NCI-H2227 (cell line): ENCODE results near the gene CERS4.
"Not testable (repeated sequence)": the region's sequence is repeated elsewhere in the genome, so short reads cannot be mapped to it uniquely, and the experiment has no call there.

ENCODE experiments used
- DNase-seq: peaks from one replicate; lab custom pipeline; 2025; ENCODE audit not compliant: unreplicated experiment; lab: John Stamatoyannopoulos, UW

CERS4 gene

GRCh38 chr19:8209462-8210378 is 550 bp downstream of the CERS4 start:
- peak; percentile 62 for DNase-seq

GRCh38 chr19:8210421-8211101 is 1.4 kb downstream of the CERS4 start:
- no peak for DNase-seq

DNA sequence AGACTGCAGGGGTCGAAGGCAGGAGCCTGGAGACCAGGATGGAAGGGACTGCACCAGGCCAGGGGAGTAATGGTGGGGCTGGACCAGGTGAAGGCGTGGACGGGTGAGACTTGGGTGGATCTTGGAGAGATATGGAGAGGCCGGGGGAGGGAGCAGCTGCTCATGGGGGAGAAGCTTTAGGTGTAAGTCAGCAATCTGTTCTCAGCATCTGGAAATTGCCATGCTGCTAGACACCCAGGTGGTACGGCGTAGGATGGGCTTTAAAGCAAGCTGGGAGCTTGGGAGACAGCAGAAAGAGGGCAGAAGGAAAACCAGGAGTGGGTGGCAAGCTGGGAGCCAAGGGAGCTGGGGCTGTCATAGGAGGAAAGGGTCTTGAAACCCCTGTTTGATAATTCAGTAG is 3.0 kb downstream of the CERS4 start:
- no peak for DNase-seq

- no peak for DNase-seq
Observed at GRCh38 chr19:8212916-8213315, 3.7 kb downstream of the CERS4 start.

GRCh38 chr19:8213827-8214672 is 4.9 kb downstream of the CERS4 start:
- no peak for DNase-seq

DNA sequence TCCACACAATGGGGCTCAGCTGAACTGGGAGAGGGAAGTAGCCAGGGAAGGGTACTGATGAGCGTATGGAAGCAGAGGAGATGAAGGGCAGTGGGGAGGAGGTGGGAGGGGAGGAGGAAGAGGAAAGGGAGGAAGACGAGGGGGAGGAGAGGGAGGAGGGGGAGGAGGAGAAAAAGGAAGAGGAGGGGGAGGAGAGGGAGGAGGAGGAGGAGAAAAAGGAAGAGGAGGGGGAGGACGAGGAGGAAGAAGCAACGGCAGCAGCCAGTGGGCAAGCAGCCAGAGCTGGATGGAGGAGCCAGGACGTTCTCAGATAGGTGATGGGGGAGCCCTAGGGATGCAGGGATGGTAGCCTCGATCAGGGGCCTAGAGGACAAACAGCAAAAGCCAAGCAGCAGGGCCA is 5.6 kb downstream of the CERS4 start:
- DNase-seq = no peak

DNA sequence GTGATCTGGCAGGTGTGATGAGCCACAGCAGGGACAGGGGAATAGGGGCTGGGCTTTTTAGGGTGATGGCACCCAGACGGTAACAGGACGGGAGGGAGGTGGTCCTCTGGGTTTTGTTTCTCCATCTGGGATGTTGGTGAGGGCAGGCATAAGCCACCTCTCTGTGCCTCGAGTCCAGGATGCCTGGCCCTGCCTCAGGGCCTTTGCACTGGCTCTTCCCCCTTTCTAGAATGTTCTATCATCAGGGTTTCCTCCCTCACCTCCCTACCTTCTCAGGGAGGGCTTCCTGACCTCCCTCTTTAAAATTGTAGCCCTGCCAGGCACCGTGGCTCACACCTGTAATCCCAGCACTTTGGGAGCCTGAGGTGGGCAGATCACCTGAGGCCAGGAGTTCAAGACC is 6.6 kb downstream of the CERS4 start:
- no peak for DNase-seq

DNA sequence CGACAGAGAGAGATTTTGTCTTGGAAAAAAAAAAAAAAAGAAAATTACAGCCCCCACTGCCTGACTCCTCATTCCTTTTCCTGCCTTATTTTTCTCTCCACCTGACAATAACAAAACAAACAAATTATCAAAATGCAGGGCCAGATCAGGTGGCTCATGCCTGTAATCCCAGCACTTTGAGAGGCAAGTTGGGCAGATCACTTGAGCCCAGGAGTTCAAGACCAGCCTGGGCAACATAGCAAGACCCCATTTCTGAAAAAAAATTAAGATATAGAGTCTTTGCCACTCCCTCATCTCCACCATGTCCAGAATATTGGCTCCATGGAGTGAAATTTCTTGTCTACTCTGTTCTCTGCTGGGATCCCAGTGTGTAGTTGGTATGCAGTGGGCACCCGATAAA is 7.2 kb downstream of the CERS4 start:
- DNase-seq = no peak

DNA sequence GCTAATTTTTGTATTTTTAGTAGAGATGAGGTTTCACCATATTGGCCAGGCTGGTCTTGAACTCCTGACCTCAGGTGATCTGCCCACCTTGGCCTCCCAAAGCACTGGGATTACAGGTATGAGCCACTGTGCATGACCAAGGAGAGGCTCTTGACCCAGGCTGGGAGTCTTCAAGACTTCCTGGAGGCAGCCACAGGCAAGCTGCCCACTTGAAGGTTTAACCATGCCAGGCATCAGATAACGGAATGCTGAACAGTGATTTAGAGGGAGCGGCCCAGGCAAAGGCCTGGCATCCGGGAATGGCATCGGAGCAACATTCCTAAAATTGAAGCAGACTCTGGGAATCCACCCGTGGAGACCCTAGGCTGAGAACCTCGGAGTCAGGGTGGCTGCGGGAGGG is 9.0 kb downstream of the CERS4 start:
- DNase-seq = not testable (repeated sequence)

- no peak for DNase-seq
Observed at GRCh38 chr19:8220481-8220880, 11.3 kb downstream of the CERS4 start.

GRCh38 chr19:8221161-8221560 is 12.0 kb downstream of the CERS4 start:
- no peak for DNase-seq

DNA sequence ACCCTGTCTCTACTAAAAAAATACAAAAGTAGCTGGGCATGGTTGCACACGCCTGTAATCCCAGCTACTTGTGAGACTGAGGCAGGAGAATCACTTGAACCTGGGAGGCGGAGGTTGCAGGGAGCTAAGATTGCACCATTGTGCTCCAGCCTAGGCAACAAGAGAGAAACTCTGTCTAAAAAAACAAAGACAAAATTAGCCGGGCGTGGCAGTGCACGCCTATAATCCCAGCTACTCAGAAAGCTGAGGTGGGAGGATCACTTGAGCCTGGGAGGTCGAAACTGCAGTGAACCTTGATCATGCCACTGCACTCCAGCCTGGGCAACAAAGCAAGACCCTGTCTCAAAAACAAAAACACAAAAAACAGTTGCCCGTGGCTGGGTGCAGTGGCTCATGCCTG is 14.3 kb downstream of the CERS4 start:
- DNase-seq = not testable (repeated sequence)

DNA sequence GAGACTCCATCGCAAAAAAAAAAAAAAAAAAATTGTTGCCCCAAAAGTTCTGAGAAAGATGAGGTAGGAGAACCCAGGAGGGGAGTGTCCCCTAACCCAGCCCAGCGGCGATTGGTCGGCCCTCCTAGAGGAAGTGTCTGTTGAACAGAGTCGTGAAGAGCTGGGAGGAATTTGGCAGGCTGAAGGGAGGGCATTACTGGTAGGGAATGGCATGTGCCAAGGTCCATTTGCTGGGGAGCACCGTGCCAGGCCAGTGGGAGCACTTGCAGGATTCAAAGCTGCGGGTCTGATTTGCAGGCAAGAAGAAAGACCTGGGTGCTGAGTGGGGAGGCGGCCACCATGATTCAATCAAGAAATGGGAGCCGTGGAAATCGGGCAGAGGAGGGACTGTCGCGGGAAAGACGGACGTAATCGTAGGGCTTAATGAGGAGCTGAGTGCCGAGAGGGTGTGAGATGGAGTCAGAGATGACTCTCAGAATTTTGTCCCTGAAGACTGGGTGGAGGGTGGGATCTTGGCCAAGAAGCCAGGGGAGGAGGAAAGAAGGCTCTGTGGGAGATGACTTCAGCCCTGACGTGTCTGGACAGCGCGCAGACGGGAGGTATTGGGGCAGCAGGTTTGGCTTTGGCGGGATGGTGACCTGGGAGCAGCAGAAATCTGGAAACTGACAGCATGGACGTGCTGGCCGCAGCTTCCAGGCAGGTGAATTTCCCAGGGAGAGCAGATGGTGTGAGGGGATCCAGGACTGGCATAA is 15.4 kb downstream of the CERS4 start:
- no peak for DNase-seq

DNA sequence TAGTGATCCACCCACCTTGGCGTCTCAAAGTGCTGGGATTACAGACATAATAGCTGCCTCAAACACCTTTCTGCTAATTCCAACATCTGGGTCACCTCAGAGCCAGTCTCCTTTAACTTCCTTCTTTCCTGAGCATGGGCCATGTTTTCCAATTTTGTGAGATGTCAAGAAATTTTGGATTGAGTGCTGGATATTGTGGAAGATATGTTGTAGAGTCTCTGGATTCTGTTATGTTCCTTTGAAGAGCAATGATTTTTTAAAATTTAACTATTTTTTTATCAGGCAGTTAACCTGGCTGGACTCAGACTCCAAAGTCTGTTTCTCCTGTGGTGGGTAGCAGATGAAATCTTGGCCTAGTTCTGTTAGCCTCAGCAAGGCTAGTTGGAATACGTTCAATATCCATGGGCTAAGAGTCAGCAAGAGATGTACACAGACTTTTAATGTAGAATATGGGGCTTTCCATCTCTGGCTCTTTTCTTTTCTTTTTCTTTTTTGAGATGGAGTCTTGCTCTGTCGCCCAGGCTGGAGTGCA is 22.0 kb downstream of the CERS4 start:
- no peak for DNase-seq

DNA sequence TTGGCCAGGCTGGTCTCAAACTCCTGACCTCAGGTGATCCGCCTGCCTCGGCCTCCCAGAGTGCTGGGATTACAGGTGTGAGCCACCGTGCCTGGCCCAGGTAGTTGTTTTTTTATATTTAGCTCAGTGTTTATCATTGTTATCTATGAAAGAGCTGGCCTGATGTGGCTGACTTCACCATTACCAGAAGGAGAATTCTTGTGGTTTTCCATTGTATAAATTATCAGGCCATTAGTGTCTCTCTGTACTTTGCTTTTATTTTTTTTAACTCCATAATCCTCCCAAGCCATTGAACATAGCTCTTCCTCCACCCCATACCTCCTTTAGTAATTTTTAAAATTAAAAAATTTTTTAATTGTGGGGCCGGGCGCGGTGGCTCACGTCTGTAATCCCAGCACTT is 24.2 kb downstream of the CERS4 start:
- DNase-seq = no peak

- DNase-seq = no peak
Observed at GRCh38 chr19:8237026-8237425, 27.9 kb downstream of the CERS4 start.

DNA sequence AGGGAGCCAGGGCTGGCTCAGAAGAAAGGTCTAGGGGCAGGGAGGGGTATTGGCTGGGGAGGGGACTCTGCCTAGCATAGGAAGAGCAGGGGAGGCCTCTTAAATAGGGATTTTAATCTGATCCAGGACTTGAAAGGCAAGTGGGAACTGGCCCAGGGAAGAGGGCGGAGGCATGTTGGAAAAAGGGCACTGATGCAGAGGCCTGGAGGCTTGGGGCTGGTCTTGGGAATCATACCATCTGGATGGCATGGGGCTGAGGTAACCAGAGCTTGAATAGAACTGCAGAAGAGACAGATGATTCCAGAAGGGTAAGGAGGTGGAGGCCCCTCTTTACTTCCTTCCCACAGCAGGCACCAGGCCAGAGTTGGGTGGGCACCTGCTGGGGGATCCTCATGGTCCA is 29.1 kb downstream of the CERS4 start:
- no peak for DNase-seq

DNA sequence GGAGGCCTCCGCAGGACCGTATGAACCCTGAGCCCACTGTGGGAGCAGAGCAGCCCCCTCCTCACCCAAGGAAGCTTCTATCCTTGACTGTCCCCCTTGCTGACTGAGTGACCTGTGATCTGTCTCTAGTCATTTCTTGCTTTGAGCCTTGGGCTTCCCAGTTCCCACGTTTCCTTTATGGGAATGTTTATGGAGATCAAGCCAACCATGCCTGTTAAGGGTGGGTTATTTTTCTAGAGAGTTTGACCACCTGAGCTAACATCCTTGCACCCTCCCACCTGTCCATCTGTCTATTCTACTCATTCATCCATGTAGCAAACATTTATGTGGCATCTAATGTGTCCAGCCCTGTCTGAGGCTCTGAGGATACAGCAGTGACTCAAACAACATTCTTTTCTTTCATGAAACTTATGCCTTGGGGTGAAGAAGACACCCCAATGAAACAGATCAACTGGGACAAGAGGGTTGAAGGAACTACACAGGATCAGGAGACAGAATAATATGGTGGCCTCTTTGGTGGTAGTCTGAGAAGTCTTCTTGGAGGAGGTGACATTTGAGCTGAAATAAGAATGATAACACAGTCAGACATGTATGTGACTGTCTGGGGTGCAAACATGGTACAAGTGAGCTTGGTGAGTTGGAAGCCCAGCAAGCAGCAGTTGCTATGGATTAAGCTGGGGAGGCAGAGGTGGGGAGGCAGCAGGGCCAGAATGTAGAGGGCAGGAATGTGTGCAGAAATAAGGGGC is 30.5 kb downstream of the CERS4 start:
- no peak for DNase-seq

GRCh38 chr19:8240274-8241229 is 31.4 kb downstream of the CERS4 start:
- DNase-seq = peak; percentile 85
